K562 (cell line): ENCODE results near the gene IGSF3. TPM values are rescaled to one million over a fixed set of nuclear protein-coding genes. Genes with fewer than 3 reads are reported as not detected.

Experiments used
- ATAC-seq: fragments of 200-7000 bp; cut with Tn5 transposase; 3 replicates; pipeline ENCODE4 v1.9.1; 2020; ENCODE audit warnings: moderate library complexity
- BruUV-seq: library from RNA; stranded (reverse); fragments of 400-500 nt; replicated peaks from 2 replicates; lab custom pipeline; 2021; lab: Mats Ljungman, UMichigan
- CTCF ChIA-PET: fragments of 300-600 bp; formaldehyde crosslinking; extraction: SDS; loops from one replicate; lab custom pipeline; 2021; ENCODE audit warnings: low intra/inter-chr PET ratio; lab: Yijun Ruan, JAX
- POLR2A ChIA-PET: fragments of 300-600, 350-650 bp; sonication (Branson Sonifier 250); formaldehyde crosslinking; extraction: SDS; loops from one replicate; lab custom pipeline; 2021; ENCODE audit warnings: antibody characterized with exemption, inconsistent platforms; lab: Yijun Ruan, JAX
- DNase-seq, 4 experiments: peaks; one replicate each; pipeline versions ENCODE4 v3.0.0 to v3.0.0-alpha.2; 2011 to 2018; ENCODE audit warnings: low spot score in 3 of 4, mixed read lengths in 3 of 4; ENCODE audit errors: extremely low read depth in 1 of 4
- FAIRE-seq: peaks from 2 replicates; lab custom pipeline; 2011; peaks lifted over from hg19 to GRCh38; lab: Jason Lieb, UNC
- H2AFZ ChIP-seq: 2 replicates; pipeline ENCODE4 v1.6.0; 2011; ENCODE audit warnings: low read depth, low read length, control low read depth, inconsistent platforms
- H3K27ac ChIP-seq: fragments of 200-600 bp; 3 replicates; pipeline ENCODE4 v1.8.0; 2011; ENCODE audit warnings: low read depth, mild to moderate bottlenecking, control low read depth, inconsistent platforms, low read length, moderate library complexity, mixed read lengths; ENCODE audit errors: extremely low read depth
- H3K27me3 ChIP-seq, 2 experiments: fragments of 300-600 bp in 1 of 2; 2 replicates in 1 of 2; 3 replicates in 1 of 2; pipeline versions ENCODE4 v1.6.0 to v1.8.0; 2011; ENCODE audit warnings: inconsistent platforms in 2 of 2, low read length in 2 of 2, mild to moderate bottlenecking in 1 of 2, mixed read lengths in 1 of 2, moderate library complexity in 1 of 2; ENCODE audit not compliant: control insufficient read depth in 2 of 2, insufficient read depth in 2 of 2
- H3K36me3 ChIP-seq: fragments of 300-600 bp; 3 replicates; pipeline ENCODE4 v1.8.0; 2011; ENCODE audit warnings: mild to moderate bottlenecking, low read length, inconsistent platforms; ENCODE audit not compliant: control insufficient read depth, insufficient read depth
- H3K4me1 ChIP-seq, 2 experiments: fragments of 200-600 bp in 1 of 2; replicated peaks in 1 of 2; 2 replicates in 1 of 2; 3 replicates in 1 of 2; pipeline versions ENCODE4 v1.5.1 to v1.8.0; 2011; ENCODE audit warnings: inconsistent platforms in 2 of 2, low read length in 2 of 2, mild to moderate bottlenecking in 1 of 2, mixed read lengths in 1 of 2, moderate library complexity in 1 of 2; ENCODE audit not compliant: control insufficient read depth in 2 of 2, insufficient read depth in 2 of 2
- H3K4me2 ChIP-seq: 2 replicates; pipeline ENCODE4 v1.6.1; 2011; ENCODE audit warnings: low read length, control low read depth, inconsistent platforms, mixed read lengths; ENCODE audit not compliant: insufficient read depth
- H3K4me3 ChIP-seq: fragments of 200-600 bp; sonication (generic), shearing (Covaris generic); 2 replicates; pipeline ENCODE4 v1.5.1; 2016; ENCODE audit warnings: control low read depth, inconsistent platforms
- H3K79me2 ChIP-seq: fragments of 200-600 bp; 3 replicates; pipeline ENCODE4 v1.8.0; 2011; ENCODE audit warnings: low read length, inconsistent platforms; ENCODE audit not compliant: control insufficient read depth, insufficient read depth
- H3K9ac ChIP-seq, 2 experiments: 2 replicates each; pipeline versions ENCODE4 v1.6.0 to v1.6.1; 2011; ENCODE audit warnings: low read depth in 2 of 2, low read length in 2 of 2, control low read depth in 1 of 2, inconsistent platforms in 1 of 2, mild to moderate bottlenecking in 1 of 2, mixed read lengths in 1 of 2; ENCODE audit not compliant: insufficient read depth in 1 of 2
- H3K9me1 ChIP-seq: one replicate; pipeline ENCODE4 v1.6.0; 2011; ENCODE audit warnings: inconsistent platforms, mild to moderate bottlenecking, low read length, moderate library complexity; ENCODE audit not compliant: control insufficient read depth, insufficient read depth
- H3K9me3 ChIP-seq: replicated peaks from 2 replicates; pipeline ENCODE4 v1.5.1; 2011; ENCODE audit warnings: low read depth, low read length, inconsistent platforms; ENCODE audit not compliant: control insufficient read depth, insufficient read depth
- H4K20me1 ChIP-seq: replicated peaks from 2 replicates; pipeline ENCODE4 v1.6.1; 2011; ENCODE audit warnings: low read length, inconsistent platforms, mixed read lengths; ENCODE audit not compliant: control insufficient read depth, insufficient read depth
- CREB3L1 ChIP-seq: fragments of 450-650 bp; IDR thresholded peaks from 2 replicates; pipeline ENCODE4 v1.6.1; 2014; ENCODE audit warnings: low read depth, mild to moderate bottlenecking, moderate library complexity, borderline replicate concordance
- E2F4 ChIP-seq: sonication (generic); formaldehyde crosslinking; IDR thresholded peaks from 2 replicates; pipeline ENCODE4 v1.8.0; 2022; ENCODE audit warnings: mild to moderate bottlenecking, low read depth, missing genetic modification reagents
- FOXJ2 ChIP-seq: fragments of 200-800 bp; sonication (Bioruptor generic); IDR thresholded peaks from 2 replicates; pipeline ENCODE4 v1.6.1; 2016; ENCODE audit warnings: missing genetic modification characterization, missing compliant biosample characterization
- HMGXB4 ChIP-seq: sonication (generic); formaldehyde crosslinking; IDR thresholded peaks from 2 replicates; pipeline ENCODE4 v1.8.1; 2023; ENCODE audit warnings: mild to moderate bottlenecking, missing genetic modification reagents
- HSF4 ChIP-seq: fragments of 250-450 bp; sonication (Bioruptor Pico); IDR thresholded peaks from 2 replicates; pipeline ENCODE4 v2.1.2; 2022; ENCODE audit warnings: mild to moderate bottlenecking, moderate library complexity, borderline replicate concordance
- KAT2B ChIP-seq: IDR thresholded peaks from one replicate; pipeline ENCODE4 v1.6.1; 2012; ENCODE audit warnings: low read depth, mild to moderate bottlenecking, control low read depth, inconsistent platforms, low read length, moderate library complexity
- NELFE ChIP-seq: IDR thresholded peaks from 2 replicates; pipeline ENCODE4 v1.6.1; 2011; ENCODE audit warnings: mild to moderate bottlenecking; ENCODE audit not compliant: insufficient read depth, insufficient read length
- PPARD ChIP-seq: fragments of 250-450 bp; sonication (Bioruptor Pico); IDR thresholded peaks from 2 replicates; pipeline ENCODE4 v1.8.0; 2022; ENCODE audit warnings: inconsistent platforms, mild to moderate bottlenecking, moderate library complexity
- RBBP5 ChIP-seq: fragments of 200-600 bp; sonication (generic); IDR thresholded peaks from 2 replicates; pipeline ENCODE4 v1.6.1; 2012; ENCODE audit warnings: borderline replicate concordance, mild to moderate bottlenecking, low read length, control low read depth, inconsistent platforms; ENCODE audit not compliant: insufficient read depth, poor library complexity, severe bottlenecking
- WHSC1 ChIP-seq: IDR thresholded peaks from one replicate; pipeline ENCODE4 v1.6.1; 2012; ENCODE audit warnings: low read length, control low read depth, inconsistent platforms
- ZNF609 ChIP-seq: sonication (generic); formaldehyde crosslinking; IDR thresholded peaks from 2 replicates; pipeline ENCODE4 v1.8.1; 2023; ENCODE audit warnings: missing genetic modification reagents, mild to moderate bottlenecking, borderline replicate concordance
- ZNF780A ChIP-seq: fragments of 250-450 bp; sonication (Bioruptor Pico); IDR thresholded peaks from 2 replicates; pipeline ENCODE4 v1.5.0; 2021; ENCODE audit warnings: mild to moderate bottlenecking
- WGBS: fragments of 100-300 bp; shearing (Covaris generic); methylation state at CpG from one replicate; pipeline ENCODE4 v1.1.6; 2016; ENCODE audit warnings: low coverage, mixed read lengths; ENCODE audit not compliant: insufficient coverage; ENCODE audit errors: missing lambda C conversion rate; 5-methylcytosine and 5-hydroxymethylcytosine counted together
- in situ Hi-C: fragments of 300-500 bp; cut with MboI; formaldehyde crosslinking; loops from 4 replicates; pipeline ENCODE4 v1.15.0; 2018; ENCODE audit warnings: inconsistent platforms, mixed read lengths
- intact Hi-C: fragments of 100-400 bp; cut with micrococcal nuclease; formaldehyde crosslinking; loops from 2 replicates; pipeline ENCODE4 v1.14.2; 2022
- polyA plus RNA-seq, 8 experiments: library from polyadenylated mRNA; depleted of rRNA in 4 of 8; stranded (reverse) in 5 of 8; unstranded in 3 of 8; fragments of >200 nt; fragmentation: Nextera tagmentation in 2 of 8; fragmentation: Illumina TruSeq in 1 of 8; extraction: Ambion mirVana in 2 of 8; extraction: Trizol in 1 of 8; gene quantifications; 2 replicates each; pipeline versions ENCODE4 v1.2.1 to v1.2.3, GENCODE V29; 2011 to 2014; ENCODE audit warnings: inconsistent platforms in 1 of 8, missing spikeins in 1 of 8
- total RNA-seq, 7 experiments: library from RNA; depleted of rRNA in 6 of 7; stranded (reverse); fragments of >200 nt in 6 of 7; fragmentation: Illumina TruSeq in 2 of 7; extraction: Trizol in 2 of 7; gene quantifications; 2 replicates each; pipeline versions ENCODE4 v1.2.1 to v1.2.3, GENCODE V29; 2011 to 2021; ENCODE audit warnings: low replicate concordance in 1 of 7

Gene IGSF3
- total and polyA plus RNA-seq, 9 of the 15 experiments (the other 6 are each of a cell fraction or from before 2014, with no cell fraction given), result 1.1 to 15.0 (median 8.3) TPM

GRCh38 chr1:116663821-116664220, 3.7 kb downstream of the IGSF3 start:
- H3K27me3 ChIP-seq, result no peaks in the 10 kb centered on the region
- peaks cover 6% of the 10 kb centered on the region for H3K9me3 ChIP-seq
- FAIRE-seq (no peak), DNase-seq (no peak), ATAC-seq (no peak)
- peaks cover 4% of the 10 kb centered on the region; the same call in 1 of the 3 replicates for H3K36me3 ChIP-seq
- H3K4me3 ChIP-seq, result no peak overlapping the region
- in situ Hi-C loops (no loop called here), intact Hi-C loops (no loop called here)
- peaks cover 10% of the 10 kb centered on the region; the same call in 1 of the 3 replicates for H3K79me2 ChIP-seq
- no peak overlapping the region for H3K9ac ChIP-seq
- peaks cover 16 to 20% of the 10 kb centered on the region in 2 experiments for H3K4me1 ChIP-seq
- H2AFZ ChIP-seq, result no peak overlapping the region
- 43% methylated on average over 2 of the region's 2 CpGs for WGBS
- peaks cover 11% of the 10 kb centered on the region for H4K20me1 ChIP-seq
- H3K4me2 ChIP-seq, result no peak overlapping the region
- POLR2A ChIA-PET, result no interaction called here
- peaks cover 3% of the 10 kb centered on the region for H3K9me1 ChIP-seq
- CTCF ChIA-PET, result no interaction called here
- no peak overlapping the region for H3K27ac ChIP-seq
- BruUV-seq, result no TSS peak
- no peak for TF ChIP-seq PPARD (CRISPR knock-in tag)
- TF ChIP-seq ZNF609 (CRISPR knock-in tag), result no peak
- TF ChIP-seq KAT2B, result no peak
- no peak for TF ChIP-seq HMGXB4 (CRISPR knock-in tag)
- TF ChIP-seq RBBP5, result no peak
- no peak for TF ChIP-seq NELFE
- TF ChIP-seq CREB3L1, result no peak
- TF ChIP-seq ZNF780A (CRISPR knock-in tag), result no peak
- TF ChIP-seq WHSC1, result no peak
- TF ChIP-seq E2F4 (CRISPR knock-in tag), result no peak
- no peak for TF ChIP-seq FOXJ2 (tag)
- no peak for TF ChIP-seq HSF4
